GM18505 (cell line): ENCODE measurements around the gene EPHX1.
"Not testable (repeated sequence)": the region's sequence is repeated elsewhere in the genome, so short reads cannot be mapped to it uniquely, and the experiment has no call there.

Source experiments
- ATAC-seq: cut with Tn5 transposase; IDR thresholded peaks from one replicate; pipeline ENCODE4 v1.9.1; 2021; ENCODE audit not compliant: unreplicated experiment
- POLR2A ChIP-seq: IDR thresholded peaks from 4 replicates; pipeline ENCODE4 v1.6.1; 2011; ENCODE audit warnings: borderline replicate concordance; ENCODE audit not compliant: insufficient read depth, insufficient read length; ENCODE audit errors: extremely low read depth

Gene EPHX1

GRCh38 chr1:225809842-225810578, at the start of gene EPHX1:
Gene EPHX1, plus strand, starts transcription at chr1:225810124. Its CDS starts 18,606 bp downstream, at chr1:225828730.
- TF ChIP-seq POLR2A = peak; percentile 60
- peak; percentile 97 for ATAC-seq

GRCh38 chr1:225760531-225760930, 49.4 kb upstream of the EPHX1 start:
- ATAC-seq = no peak
- TF ChIP-seq POLR2A = no peak

- not testable (repeated sequence) for ATAC-seq
Observed at GRCh38 chr1:225761395-225761794, 48.5 kb upstream of the EPHX1 start.

- no peak for ATAC-seq
Observed at GRCh38 chr1:225762002-225762441, 47.9 kb upstream of the EPHX1 start.

GRCh38 chr1:225762444-225762843, 47.5 kb upstream of the EPHX1 start:
- no peak for ATAC-seq

More at GRCh38 chr1:225762002-225762441, 47.9 kb upstream of the EPHX1 start:
- TF ChIP-seq POLR2A = no peak

GRCh38 chr1:225763716-225764548, 46.0 kb upstream of the EPHX1 start:
- no peak for TF ChIP-seq POLR2A
- no peak for ATAC-seq

More at GRCh38 chr1:225762444-225762843, 47.5 kb upstream of the EPHX1 start:
- no peak for TF ChIP-seq POLR2A

GRCh38 chr1:225765982-225766674, 43.8 kb upstream of the EPHX1 start:
- no peak for TF ChIP-seq POLR2A
- ATAC-seq = no peak

- TF ChIP-seq POLR2A = no peak
- ATAC-seq = no peak
Observed at GRCh38 chr1:225766967-225767633, 42.8 kb upstream of the EPHX1 start.

- no peak for TF ChIP-seq POLR2A
- ATAC-seq = no peak
Observed at GRCh38 chr1:225767634-225768540, 42.0 kb upstream of the EPHX1 start.

GRCh38 chr1:225768662-225769426, 41.1 kb upstream of the EPHX1 start:
- ATAC-seq = no peak
- no peak for TF ChIP-seq POLR2A

GRCh38 chr1:225769687-225770086, 40.2 kb upstream of the EPHX1 start:
- no peak for TF ChIP-seq POLR2A
- no peak for ATAC-seq

- no peak for ATAC-seq
- TF ChIP-seq POLR2A = no peak
Observed at GRCh38 chr1:225770561-225771248, 39.2 kb upstream of the EPHX1 start.
